ENCODE results near the gene PAMR1.

DNA sequence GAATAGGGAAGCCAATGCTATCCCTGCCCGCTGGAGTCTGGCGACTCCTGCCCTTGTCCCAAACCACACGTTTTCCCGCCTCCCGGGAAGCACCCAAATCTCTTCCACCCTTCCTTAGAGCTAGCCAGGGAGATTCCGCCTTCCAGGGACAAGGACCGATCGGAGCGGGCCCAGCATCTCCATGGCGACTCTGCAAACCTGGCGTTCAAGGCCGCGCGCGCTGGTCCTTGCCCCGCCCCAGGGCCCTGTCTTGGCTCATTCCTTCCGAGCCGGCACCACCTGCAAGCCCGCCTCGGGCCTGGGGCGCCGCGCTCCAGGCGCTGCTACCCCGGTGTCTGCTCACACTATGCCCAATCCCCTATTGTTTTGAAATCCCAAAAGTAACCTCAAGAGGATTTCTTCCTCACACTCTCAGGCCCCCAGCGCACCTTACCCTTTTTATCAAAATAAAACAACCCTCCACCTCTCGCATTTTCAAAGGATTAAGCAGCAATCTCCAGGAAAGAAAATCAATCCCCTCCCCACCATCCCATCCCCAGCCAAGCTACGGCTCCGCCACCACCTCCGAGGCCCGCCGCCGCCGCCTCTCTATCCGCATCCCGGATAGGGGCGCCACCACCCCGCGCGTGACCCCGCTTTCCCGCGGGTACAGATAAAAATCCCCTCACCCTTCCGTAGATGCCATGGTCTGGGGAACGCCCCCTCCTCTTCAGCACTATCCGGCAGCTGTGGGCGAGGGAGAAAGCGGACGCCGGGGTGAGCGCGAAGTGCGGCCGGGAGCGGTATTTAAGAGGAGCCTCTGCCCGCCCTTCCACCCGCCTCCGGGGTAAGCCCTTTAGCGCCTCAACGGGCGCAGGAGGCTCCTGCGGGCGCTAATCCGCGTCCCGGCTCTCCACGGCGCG, 106.9 kb downstream of the PAMR1 start:
- TF ChIP-seq, protein P1, sequence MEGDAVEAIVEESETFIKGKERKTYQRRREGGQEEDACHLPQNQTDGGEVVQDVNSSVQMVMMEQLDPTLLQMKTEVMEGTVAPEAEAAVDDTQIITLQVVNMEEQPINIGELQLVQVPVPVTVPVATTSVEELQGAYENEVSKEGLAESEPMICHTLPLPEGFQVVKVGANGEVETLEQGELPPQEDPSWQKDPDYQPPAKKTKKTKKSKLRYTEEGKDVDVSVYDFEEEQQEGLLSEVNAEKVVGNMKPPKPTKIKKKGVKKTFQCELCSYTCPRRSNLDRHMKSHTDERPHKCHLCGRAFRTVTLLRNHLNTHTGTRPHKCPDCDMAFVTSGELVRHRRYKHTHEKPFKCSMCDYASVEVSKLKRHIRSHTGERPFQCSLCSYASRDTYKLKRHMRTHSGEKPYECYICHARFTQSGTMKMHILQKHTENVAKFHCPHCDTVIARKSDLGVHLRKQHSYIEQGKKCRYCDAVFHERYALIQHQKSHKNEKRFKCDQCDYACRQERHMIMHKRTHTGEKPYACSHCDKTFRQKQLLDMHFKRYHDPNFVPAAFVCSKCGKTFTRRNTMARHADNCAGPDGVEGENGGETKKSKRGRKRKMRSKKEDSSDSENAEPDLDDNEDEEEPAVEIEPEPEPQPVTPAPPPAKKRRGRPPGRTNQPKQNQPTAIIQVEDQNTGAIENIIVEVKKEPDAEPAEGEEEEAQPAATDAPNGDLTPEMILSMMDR (conservative IDR thresholded peaks at IDR 0.05 in 1 of 2, IDR thresholded peaks at IDR 0.05 in 1 of 2; ENCODE audit: low read depth in 1 of 2, low read length in 2 of 2): no peak
- TF ChIP-seq EZH2 (IDR thresholded peaks at IDR 0.05; ENCODE audit: low read length, missing control alignments): peak; percentile 53

Data from fibroblast of lung (primary cell).